HG03469 (cell line): ENCODE measurements around the gene DTNB.
A peak's percentile ranks its signal among the peaks of the same experiment; 100 is the strongest.

ENCODE experiments used
- ATAC-seq: cut with Tn5 transposase; IDR thresholded peaks from one replicate; pipeline ENCODE4 v1.9.1; 2021; ENCODE audit warnings: mild to moderate bottlenecking, moderate library complexity, moderate number of reproducible peaks; ENCODE audit not compliant: unreplicated experiment

DTNB gene

GRCh38 chr2:25473758-25474340, 199.5 kb downstream of the DTNB start:
- ATAC-seq = no peak

GRCh38 chr2:25473131-25473530, 200.2 kb downstream of the DTNB start:
- ATAC-seq = no peak

- no peak for ATAC-seq
Measured at GRCh38 chr2:25470806-25471205, 202.6 kb downstream of the DTNB start.

DNA sequence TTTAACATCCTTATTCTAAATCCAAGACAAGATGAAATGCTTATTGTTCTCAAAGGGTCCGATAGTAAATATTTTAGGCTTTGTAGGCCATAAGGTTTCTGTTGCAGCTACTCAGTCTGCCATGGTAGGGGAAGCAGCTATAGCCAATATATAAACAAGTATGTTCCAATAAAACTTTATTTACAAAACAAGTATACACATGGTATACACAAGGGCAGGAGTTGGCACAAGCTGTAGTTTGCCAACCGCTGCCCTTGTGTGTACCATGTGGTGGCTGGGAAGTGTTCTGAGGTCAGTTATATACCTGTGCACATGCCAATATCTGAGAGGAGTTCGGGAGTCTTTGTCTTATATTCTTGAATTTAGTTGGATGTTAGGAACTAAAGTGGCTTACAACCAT, 205.6 kb downstream of the DTNB start:
- no peak for ATAC-seq

- ATAC-seq = no peak
Measured at GRCh38 chr2:25462021-25462420, 211.4 kb downstream of the DTNB start.

DNA sequence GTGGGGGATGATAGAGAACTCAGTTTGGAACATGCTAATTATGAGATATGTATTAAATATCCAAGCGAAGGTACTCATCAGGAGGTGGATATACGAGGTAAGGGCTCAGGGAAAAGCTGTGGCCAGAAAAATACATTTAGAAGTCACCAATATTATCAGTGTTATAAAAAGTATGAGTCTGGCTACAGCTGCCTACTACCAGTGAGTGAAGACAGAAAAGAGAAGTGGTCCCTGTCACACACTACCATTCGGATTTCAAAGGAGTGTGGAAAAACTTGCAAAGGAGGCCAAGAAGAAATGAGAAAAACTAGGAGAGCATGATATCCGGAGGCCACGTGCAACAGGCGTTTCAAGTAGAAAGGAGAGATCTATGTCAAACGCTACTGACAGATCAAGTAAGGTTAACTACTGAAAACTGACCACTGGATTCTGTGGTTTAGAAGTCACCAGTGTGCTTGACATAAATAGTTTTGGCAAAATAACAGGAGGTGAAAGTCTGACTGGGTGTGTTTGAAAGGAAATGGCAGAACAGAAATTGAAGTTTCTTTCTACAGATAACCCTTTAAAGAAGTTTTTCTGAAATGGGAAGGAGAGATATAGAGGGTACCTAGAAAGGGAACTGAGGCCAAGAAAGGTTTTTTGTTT, 213.0 kb downstream of the DTNB start:
- ATAC-seq = no peak

- ATAC-seq = no peak
Measured at GRCh38 chr2:25454824-25455611, 218.4 kb downstream of the DTNB start.

GRCh38 chr2:25453199-25453905, 220.0 kb downstream of the DTNB start:
- ATAC-seq = peak; percentile 69

DNA sequence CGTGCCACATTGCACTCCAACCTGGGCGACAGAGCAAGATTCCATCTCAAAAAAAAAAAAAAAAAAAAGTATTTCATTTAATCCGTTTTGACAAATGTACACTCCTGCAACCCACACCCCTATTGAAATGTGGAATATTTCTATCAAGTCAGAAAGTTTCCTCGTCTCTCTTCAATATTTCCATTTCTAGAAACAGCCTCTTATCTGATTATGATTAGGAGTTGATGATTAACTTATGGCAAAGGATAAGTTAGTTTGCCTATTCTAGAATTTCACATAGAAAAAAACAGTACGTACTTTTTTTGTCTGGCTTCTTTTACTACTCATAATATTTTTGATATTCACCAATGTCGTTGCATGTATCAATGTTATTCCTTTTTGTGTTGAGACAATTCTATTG, 224.6 kb downstream of the DTNB start:
- no peak for ATAC-seq

DNA sequence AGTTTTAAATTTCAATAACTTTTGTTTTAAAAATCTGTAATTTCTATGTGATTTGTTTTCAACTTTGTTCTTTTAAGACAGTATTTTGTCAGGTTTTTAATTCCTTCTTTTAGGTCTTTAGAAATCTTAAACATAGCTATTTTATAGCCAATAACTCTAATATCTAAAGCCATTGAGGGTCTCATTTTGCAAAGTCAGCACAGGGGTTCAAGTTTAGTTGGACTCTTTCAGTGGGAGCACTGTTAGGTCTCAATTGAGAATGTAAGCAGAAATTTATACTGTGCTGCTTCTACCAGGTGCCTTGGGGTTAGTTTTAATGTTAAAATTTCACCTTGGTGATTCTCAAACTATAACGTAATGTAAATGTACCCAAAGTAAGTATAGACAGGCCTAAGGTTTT, 226.4 kb downstream of the DTNB start:
- no peak for ATAC-seq

DNA sequence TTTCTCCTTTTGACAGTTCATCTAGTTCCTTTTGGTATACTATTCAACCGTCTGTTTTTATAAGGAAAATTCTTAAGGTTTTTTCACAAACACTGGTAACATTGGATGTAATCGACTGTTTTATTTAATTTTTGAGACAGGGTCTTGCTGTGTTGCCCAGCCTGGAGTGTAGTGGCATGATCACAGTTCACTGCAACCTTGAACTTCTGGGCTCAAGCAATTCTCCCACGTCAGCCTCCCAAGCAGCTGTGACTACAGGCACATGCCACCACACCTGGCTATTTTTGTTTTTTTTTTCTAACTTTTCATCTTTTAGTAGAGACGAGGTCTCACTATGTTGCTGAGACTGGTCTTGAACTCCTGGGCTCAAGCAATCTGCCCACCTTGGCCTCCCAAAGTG, 227.3 kb downstream of the DTNB start:
- ATAC-seq = no peak

- ATAC-seq = no peak
Measured at GRCh38 chr2:25445464-25445863, 227.9 kb downstream of the DTNB start.

GRCh38 chr2:25444608-25445270, 228.6 kb downstream of the DTNB start:
- no peak for ATAC-seq

DNA sequence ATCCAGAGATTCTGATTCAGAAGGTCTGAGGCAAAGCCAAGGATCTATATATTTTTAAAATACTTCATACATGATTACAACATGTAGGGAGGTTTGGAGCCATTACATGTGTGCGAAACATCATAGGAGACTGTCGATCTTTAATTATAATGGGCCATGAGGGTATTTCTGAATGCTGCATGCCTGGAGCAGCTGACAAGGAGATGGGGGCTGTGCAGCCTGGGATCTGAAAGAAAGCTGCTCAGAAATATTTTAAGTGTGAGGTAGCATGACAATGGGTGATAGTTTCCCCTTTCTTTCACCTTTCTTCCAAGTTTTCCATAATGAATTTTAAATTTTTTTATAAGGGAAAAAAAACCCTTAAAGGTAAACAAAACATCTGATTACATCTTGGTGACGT, 229.6 kb downstream of the DTNB start:
- no peak for ATAC-seq

- no peak for ATAC-seq
Measured at GRCh38 chr2:25441353-25441752, 232.0 kb downstream of the DTNB start.

DNA sequence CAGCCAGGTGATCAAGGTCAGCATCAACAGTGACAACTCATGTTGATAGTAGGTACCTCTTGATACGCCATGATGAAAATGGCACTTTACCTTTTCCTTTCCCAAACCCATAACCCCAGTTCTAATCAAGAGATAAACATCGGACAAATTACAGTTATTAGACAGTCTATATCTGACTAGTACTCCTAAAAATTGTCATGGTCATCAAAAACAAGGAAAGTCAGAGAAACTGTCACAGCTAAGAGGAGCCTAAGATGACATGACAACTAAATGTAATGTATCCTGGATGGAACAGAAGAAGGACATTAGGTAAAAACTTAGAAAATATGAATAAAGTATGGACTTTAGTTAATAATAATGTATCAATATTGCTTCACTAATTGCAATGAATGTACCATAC, 234.6 kb downstream of the DTNB start:
- ATAC-seq = no peak

DNA sequence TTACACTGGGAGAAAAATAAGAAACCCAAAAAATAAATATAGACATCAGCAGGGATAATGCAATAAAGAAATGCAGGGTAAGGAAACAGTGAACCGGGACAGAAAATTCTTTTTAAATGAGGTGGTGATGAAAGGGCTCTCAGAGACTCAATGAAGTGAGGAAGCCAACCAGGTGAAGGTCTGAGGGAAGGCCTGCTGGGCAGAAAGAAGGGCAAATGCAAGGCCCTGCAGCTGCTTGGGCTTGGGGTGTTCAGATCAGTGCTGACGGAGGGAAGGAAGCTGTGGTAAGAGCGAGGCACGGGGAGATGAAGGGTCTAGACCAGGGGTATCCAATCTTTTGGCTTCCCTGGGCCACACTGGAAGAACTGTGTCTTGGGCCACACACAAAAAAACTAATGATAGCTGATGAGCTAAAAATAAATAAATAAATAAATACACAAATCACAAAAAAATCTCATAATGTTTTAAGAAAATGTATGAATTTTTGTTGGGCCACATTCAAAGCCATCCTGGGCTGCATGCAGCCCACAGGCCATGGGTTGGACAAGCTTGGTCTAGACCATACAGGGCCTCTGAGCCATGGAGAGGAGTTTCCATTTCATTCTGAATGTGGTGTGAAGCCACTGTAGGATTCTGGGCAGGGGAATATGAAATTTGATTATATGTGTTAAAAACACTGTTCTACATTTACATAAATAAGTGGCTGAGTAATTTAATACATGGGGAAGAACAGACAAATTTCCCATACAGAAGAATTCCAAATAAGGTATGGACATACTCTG, 235.3 kb downstream of the DTNB start:
- no peak for ATAC-seq

DNA sequence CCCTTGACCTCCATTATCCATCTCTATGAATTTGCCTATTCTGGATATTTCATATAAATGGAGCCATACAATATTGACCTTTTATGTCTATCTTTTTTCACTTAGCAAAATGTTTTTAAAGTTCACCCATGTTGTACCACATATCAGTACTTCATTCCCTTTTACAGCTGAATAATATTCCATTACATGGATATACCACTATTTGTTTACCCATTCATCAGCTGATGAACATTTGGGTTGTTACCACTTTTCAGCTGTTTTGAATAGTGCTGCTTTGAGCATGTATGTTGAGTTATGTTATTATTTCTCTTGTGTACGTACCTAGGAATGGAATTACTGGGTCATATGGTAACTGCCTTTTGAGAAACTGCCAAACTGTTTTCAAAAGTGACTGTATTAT, 238.0 kb downstream of the DTNB start:
- no peak for ATAC-seq

DNA sequence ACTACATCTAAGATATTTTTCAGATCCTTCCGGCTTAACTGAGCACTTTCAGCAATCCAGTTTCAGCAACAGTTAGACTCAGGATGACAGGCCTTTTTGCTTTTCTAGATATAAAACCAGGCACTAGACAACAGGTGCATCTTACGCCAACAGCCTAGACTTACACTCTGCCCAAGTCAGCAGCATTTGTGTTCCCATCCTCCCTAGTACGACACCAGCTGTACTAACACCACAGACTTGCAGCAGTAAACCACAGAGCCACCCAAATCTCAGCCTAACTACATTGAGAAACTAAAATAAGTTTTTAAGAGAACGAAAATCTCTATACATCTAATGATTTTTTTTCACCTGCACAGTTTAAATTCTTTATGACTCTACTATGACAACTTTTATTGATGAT, 241.8 kb downstream of the DTNB start:
- ATAC-seq = no peak

DNA sequence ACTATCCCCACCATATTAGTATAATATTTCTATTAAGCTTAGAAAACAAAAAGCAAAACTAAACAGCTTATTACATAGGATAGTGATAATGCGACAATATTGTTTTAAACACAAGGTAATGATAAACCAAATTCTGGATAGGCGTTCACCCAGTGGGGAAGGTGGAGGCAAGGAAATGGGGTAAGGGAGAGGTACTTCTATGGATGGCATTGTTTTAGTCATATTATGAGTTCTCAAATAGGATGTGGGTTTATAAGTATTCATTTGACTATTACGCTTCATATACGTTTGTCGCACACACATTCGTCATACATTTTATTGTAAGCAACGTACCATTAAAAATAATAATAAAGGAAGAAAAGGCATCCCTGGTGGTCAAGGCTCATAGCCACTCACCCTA, 242.8 kb downstream of the DTNB start:
- ATAC-seq = no peak
